Stimulated activated CD8-positive, alpha-beta memory T cell treated with anti-CD3 and anti-CD28 coated beads, Interleukin-15, amount 100 ng/mL, for 48 hours (primary cell): ENCODE measurements around the gene LAMB4.

ENCODE experiments used
- DNase-seq, 2 donors: peaks; one replicate each; pipeline ENCODE4 v3.0.0-alpha.2; 2020; ENCODE audit warnings: low read depth in 2 of 2

LAMB4 gene

DNA sequence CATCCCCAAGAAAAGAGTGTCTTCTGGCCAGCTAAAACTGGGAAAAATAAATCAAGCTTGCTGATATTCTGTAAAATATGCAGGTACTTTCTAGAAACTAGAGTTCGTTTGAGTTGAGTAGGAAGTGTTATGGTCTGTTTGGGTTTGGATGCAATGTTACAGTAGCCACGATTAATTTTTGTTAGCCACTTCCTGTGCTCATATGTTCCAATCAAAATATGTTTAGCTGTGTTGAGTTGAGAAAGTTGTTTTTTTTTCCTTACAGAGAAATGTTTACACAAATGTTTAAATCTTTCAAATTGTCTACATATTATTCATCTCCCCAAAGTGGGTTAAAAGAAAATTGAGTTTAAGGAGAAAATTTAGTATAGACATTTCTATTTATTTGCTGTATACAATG is 115.9 kb downstream of the LAMB4 start:
- no peak for DNase-seq

DNA sequence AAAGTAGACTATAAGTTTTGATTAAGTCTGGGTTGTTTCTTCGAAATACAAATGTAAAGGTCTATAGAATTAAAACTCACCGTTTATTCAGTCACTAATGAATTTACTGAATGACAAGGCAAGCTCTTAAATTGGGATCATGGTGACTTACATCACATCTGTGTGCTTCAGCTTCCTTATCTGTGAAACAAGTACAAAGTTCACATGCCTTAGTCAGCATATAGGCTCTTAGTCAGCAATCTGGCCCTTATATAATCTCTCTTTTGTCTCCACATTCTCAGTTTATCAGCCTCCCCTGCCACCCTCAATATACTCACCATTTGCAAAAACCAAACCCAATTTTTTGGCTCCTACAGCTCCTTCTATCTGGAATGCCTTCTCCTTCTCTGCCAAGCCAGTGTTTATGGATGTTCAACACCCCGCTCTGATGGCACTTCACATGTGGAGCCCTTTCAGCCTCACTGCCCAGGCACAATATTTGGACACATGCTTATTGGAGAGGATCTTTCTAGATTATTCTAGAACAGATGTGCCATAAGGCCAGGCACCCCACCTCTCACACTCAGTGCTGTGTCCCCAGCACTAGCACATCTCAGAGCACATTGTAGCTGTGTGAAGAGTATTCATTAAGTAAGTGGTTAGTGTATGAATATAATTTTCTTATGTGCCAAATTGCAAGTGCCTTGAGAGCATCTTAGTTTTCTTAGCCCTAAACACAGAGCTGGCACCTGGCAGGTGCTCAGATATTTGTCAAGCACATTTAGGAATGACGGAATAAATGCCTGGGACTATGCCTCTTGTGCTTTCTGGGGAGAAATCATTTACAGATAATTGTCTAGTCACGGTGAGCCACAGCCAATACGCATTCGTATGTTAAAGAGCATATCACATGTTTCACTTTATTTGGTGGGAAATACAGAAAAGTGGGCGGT is 117.4 kb downstream of the LAMB4 start:
- no peak for DNase-seq

- no peak for DNase-seq
These were observed 119.8 kb downstream of the LAMB4 start for GRCh38 chr7:108010377-108010776.

GRCh38 chr7:108009873-108010272 is 120.3 kb downstream of the LAMB4 start:
- no peak for DNase-seq

GRCh38 chr7:108008827-108009226 is 121.3 kb downstream of the LAMB4 start:
- DNase-seq = no peak

DNA sequence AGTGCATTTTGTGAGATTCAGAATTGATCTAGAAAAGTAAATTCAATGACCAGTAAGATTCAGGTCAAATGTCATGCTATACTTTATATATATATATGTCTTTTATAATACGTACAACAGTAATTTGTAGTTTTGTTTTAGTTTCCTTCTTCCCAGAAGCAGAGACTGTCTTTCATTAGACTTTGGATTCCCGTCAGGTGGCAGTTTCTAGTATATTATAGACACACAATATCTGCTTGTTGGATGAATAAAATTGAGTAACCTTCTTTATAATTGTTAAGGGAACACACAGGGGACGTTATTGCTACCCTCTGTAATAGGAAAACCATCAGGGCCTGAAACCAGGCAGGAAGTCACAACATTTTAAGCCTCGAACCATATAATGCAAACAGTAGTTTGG is 121.9 kb downstream of the LAMB4 start:
- no peak for DNase-seq

DNA sequence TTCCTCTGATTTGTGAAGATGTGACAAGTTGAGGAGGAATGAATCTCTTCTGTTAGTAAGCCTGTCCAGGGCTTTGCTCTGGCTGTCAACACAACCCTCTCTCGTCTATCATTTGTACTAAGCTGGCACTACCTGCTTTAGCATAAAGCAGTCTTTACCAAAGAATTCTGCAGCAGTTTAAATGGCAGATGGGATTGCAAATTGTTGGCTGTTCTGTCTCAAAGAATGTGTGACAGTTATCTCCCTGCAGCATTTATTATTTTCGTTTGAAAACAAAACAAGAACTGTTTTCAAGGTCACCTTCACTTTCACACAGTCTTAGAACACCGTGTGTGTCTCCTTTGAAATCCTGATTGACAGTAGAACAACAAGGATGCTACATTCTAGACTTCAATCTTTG is 122.4 kb downstream of the LAMB4 start:
- no peak for DNase-seq

GRCh38 chr7:108007261-108007660 is 122.9 kb downstream of the LAMB4 start:
- no peak for DNase-seq

DNA sequence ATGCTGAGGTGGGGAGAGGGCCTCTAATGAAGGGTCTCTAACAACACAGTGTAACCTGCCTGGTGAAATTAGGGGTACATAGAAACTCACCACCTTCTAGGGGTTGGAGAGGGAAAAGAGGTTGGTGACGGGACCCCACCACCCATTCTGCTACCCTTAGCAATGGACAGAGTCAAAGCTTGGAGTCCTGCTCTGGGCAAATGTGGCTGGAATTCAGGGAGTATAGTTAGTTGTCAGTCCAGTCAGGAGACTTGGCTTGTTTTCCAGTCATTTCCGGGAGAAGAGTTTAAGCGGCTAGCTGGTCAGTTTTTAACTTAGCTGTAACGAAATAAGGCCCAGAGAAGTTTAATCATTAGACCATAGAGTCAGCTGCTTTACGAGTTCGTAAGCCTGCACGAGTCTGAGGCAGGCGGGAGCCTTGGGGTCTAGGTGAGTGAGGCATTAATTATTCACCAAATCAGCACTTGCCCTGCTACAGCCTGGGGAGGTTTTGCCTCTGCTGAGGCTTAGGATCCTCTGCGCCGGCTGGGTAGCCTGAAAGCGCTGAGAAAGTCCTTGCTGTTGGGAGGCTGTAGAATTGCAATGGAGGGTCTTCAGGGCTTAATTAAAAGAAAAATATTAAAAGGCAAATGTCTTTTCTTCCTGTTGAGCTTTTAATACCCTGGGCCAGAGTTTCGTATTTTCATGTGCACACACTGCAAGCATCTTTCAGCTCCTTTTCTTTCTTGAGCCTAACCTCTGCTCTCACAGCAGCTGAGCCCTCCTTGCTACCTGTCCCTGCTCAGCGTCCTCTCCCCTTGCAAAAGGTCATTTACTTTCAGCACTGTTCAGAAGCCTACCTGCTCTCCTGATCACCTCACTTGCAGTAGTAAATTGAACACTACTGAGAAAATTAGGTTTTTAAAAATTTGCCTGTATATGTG is 125.7 kb downstream of the LAMB4 start:
- DNase-seq = no peak

GRCh38 chr7:108003599-108003935 is 126.6 kb downstream of the LAMB4 start:
- no peak for DNase-seq

- no peak for DNase-seq
These were observed 127.2 kb downstream of the LAMB4 start, which contains the start of gene LAMB1 for GRCh38 chr7:108002726-108003598. LAMB1 (minus strand) TSS chr7:108003161; CDS start chr7:108002885, 276 bp downstream.

- DNase-seq = no peak
These were observed 128.1 kb downstream of the LAMB4 start for GRCh38 chr7:108001764-108002725.

- DNase-seq = no peak
These were observed 129.0 kb downstream of the LAMB4 start for GRCh38 chr7:108000875-108001763.

DNA sequence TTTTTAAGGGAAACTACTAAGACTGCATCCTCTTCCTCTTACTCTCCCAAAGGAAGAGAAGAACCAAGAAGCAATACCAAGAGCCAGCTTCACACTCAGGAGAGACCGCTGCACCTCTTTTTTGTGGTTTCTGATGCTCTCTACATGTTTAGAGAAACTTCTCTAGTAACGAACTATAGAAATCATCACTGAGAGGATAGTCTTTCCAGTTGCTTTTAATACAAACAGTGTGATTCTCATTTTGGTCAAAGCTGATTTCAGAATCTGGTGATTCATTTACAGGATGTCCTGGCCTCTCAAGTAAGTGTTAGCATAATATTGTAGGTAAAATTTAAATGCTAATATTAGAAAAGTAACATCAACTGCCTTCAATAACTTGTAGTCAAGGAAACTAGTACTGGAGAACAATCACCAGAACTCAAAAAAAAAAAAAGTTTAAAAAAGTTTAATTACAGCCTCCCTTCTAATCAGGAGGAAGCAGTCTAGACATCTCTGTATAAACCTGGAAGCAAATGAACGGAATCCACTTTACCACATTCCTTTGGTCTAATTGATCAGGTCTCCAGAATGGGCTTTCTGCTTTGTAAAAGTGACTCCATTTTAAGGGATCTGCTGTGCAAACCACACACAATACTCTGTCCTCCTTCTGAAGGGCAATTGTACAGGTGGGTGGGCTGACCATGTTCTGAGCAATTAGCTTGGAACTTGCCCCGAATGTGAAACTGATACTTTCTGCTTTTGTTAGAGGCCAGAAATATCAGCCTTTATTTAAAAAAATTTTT is 130.2 kb downstream of the LAMB4 start:
- no peak for DNase-seq

GRCh38 chr7:107998660-107999480 is 131.3 kb downstream of the LAMB4 start:
- no peak for DNase-seq

- DNase-seq = no peak
These were observed 132.0 kb downstream of the LAMB4 start for GRCh38 chr7:107998150-107998549.

GRCh38 chr7:107996072-107996882 is 133.9 kb downstream of the LAMB4 start:
- no peak for DNase-seq
